ENCODE results near the gene AMBP.

Gene AMBP

GRCh38 chr9:114017741-114018715, 60.1 kb downstream of the AMBP start:
- no peak overlapping the region for H3K27ac ChIP-seq
- DNase-seq (ENCODE audit: low read depth, low spot score): no peak

- no peak for DNase-seq (ENCODE audit: low read depth, low spot score)
- H3K27ac ChIP-seq: no peak overlapping the region
Measured at GRCh38 chr9:114016629-114017423, 61.3 kb downstream of the AMBP start.

DNA sequence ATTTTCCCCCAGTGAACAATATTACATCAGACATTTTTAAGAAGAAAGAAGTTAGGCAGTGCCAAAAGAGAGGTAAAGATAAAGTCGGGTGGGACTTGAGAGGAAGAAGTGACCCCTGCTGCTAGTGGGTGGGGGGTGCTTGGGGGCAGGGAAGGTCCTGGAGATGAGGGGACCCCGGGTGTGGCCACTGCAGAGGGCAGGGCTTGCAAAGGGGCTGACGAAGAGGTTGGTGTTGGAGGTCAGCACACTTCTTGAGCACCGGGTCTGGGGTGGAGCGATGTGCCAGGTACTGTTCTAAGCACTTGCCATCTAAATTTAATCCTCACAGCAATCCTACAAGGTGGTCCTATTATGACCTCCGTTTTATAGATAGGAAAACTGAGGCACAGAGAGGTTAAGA, 62.0 kb downstream of the AMBP start:
- no peak overlapping the region for H3K27ac ChIP-seq
- no peak for DNase-seq (ENCODE audit: low read depth, low spot score)

DNA sequence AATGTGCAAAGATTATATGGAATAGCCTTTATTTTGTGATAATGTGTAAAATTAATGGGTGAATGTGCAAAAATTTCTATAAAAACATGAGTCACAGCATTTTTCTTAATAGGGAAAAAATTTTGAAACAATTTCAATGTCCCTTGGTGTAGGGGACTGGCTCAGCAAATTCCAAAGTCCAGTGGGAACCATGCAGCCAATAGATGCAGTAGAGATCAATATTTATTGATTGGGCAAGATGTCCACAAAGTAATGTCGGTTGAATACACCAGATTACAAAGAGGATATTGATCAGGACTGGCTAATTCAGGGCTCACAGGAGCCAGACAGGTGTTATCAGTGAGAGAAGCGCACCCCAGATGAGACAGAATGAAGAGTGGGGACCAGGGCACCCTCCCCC, 62.5 kb downstream of the AMBP start:
- H3K27ac ChIP-seq: no peak overlapping the region
- DNase-seq (ENCODE audit: low read depth, low spot score): no peak

DNA sequence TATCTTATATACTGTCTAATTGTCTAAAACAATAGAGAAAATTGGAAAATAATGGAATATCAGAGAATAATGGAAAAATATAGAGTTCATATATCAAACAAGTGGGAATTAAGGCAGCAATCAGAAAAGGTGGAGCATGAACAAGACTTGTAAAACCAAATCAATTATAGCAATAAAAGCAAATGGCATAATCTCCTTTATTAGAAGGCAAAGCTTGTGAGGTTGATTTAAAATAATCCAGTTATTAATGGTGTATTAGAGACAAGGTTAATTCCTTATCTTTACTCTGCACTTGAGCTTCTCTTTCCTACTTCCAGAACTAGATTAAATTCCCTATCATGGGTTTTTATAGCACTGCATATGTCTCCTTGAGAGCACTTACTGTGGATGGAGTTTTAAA, 64.1 kb downstream of the AMBP start:
- DNase-seq (ENCODE audit: low read depth, low spot score): no peak
- no peak overlapping the region for H3K27ac ChIP-seq

DNA sequence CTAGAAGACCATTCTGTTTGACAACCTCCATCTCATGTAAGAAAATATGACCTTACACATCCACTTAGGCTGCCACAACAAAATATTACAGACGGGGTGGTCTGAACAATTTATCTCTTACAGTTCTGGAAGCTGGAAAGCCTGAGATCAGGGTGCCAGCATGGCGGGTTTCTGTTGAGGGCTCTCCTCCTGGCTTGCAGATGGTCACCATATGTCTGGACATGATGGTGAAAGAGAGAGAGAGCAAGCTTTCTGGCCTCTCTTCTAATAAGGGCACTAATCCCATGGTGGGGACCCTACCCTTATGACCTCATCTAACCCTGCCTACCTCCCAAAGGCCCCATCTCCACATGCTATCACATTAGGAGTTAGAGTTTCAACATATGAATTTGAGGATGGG, 66.0 kb downstream of the AMBP start:
- DNase-seq (ENCODE audit: low read depth, low spot score): no peak
- H3K27ac ChIP-seq: no peak overlapping the region

DNA sequence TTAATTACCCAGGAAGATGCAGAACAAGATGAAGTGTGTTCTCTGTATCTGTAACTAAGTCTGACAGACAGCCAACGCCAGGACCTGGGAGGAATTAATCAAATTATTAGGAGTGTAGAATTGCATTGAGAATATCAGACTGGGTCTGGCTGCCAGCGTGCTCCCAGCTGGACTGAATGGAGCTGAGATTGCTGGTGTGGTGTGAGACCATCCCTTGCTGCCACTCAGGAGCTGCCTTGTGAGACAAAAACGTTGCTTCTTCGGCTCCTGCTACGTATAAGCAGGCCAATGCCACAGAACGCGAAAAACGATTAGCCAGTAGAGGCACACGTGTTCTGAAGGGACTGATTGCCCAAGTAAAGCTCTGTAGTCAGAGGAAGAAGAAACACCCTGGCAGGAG, 66.8 kb downstream of the AMBP start:
- DNase-seq (ENCODE audit: low read depth, low spot score): no peak
- H3K27ac ChIP-seq: no peak overlapping the region

Measured in epithelial cell of prostate (primary cell).